ENCODE results near the gene GPRASP3.
"Not testable (repeated sequence)": the region's sequence is repeated elsewhere in the genome, so short reads cannot be mapped to it uniquely, and the experiment has no call there.

GPRASP3 gene, protein sequence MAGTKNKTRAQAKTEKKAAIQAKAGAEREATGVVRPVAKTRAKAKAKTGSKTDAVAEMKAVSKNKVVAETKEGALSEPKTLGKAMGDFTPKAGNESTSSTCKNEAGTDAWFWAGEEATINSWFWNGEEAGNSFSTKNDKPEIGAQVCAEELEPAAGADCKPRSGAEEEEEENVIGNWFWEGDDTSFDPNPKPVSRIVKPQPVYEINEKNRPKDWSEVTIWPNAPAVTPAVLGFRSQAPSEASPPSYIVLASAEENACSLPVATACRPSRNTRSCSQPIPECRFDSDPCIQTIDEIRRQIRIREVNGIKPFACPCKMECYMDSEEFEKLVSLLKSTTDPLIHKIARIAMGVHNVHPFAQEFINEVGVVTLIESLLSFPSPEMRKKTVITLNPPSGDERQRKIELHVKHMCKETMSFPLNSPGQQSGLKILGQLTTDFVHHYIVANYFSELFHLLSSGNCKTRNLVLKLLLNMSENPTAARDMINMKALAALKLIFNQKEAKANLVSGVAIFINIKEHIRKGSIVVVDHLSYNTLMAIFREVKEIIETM

DNA sequence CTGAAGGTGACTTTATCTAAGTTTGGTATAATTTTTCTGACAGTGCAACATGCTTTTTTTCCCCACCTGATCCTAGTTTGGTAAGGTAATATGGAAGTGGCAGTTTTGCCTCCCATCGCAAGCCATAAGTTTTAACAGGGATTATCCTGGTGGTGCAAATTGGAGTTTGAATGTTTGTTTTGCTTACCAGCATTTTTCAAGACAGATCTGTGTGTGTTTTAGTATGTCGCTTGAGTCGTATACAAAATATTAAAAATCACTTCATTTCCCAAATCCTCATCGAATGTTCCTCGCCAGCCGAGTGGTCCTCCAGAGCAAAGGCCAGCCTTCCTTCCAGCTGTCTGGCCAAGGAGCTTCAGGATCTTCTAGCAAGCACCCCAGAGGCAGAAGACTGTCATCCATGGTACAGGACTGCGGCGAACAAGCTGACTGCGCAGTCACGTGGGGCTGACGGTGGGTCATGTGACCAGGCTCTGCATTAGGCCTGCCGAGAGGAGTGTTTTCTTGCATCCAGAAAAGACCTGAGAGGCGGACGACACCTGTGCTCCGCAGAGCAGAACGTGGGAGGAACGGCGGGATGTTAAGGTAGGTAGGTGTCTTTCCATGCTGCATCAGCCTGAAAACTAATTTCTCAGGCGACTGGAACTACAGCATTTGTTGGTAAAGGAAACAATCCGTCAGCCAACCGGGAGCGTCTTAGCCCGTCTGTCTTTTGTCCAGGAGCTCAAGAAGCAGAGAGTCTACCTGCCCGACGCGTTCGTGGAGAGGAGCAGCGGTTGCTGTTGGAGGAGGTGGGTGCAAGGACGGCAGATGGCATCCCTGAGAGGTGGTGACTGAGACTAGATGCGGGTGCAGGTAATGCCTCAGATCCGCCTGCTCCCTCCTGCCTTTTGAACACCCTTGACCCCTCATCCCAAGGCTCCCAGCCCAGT is at the start of gene GPRASP3:
Gene GPRASP3, plus strand, starts transcription at position 507 of the 932 bp plus-strand sequence. CDS start 28,253 bp downstream, outside the sequence.
- FAIRE-seq: no peak

DNA sequence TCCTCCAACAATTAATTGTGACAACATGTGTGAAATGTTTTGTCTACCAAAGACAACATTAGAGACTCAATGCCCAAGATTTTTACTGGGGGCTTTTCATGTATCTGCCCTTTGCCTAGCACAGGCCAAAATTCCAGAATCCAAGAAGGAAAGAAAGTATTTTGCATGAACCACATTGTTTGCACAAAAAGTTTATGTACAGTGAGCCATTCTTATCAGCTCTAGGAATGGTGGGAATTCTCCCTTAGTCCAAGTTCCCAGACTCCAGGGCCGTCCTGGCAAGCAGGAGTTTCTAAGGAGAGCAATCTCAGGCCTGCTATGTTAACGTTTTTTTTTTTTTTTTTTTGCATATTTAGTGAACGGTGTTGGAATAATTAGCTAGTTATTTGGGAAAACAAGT is 47.7 kb upstream of the GPRASP3 start:
- no peak for FAIRE-seq

DNA sequence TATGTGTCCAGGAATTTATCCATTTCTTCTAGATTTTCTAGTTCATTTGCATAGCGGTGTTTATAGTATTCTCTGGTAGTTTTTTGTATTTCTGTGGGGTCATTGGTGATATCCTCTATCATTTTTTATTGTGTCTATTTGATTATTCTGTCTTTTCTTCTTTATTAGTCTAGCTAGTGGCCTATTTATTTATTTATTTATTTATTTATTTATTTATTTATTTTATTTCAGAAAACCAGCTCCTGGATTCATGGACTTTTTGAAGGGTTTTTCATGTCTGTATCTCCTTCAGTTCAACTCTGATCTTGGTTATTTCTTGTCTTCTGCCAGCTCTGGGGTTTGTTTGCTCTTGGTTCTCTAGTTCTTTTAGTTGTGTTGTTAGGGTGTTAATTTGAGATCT is 43.1 kb upstream of the GPRASP3 start:
- FAIRE-seq: not testable (repeated sequence)

DNA sequence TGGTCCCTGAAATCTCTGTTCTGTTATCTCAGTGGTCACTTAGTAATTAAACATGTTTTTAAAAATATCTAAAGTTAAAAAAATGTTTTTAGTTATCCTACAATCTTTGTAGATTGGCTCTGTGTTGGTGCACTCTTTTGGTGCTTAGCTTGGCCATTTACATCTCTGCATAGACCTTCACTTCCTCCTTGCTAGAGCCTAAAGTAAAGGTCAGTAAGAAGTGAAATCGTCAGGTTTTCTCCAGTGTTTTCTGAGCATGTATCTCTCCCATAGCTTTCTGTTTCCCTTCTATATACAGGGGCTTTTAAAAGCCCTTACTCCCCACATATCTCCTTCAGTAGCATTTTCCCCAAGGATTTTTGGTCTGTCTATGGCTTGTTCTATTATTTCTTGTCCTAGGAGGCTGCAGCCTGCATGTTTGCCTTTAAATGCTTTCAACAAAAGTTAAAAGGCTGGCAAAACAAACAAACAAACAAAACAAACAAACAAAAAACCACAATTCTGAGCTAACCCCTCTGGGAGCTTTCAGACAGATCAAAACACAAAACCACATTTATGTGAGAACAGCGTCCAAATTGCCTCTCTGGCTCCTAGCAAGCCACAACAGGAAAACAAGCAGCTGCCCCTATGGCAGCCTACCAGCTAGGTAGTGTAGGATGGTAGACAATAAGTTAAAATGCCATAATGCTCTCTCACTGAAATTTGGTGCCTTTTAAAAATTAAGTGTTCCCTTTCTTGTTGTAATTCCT is 35.6 kb upstream of the GPRASP3 start:
- no peak for FAIRE-seq

DNA sequence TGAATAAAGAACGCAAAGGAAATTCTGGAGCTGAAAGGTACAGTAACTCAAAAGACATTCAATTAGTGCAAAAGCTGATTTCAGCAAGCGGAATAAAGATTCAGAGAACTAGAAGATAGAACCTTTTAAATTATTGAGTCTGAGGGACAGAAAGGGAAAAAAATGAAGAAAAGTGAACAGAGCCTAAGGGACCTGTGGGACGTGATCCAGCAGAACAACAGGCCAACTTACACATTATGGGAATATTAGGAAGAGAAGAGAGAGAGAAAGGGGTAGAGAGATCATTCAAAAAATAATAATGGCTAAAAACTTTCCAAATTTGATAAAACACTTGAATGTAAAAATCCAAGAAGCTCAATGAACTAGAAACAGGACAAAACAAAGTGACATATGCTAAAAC is 25.8 kb upstream of the GPRASP3 start:
- FAIRE-seq: no peak

DNA sequence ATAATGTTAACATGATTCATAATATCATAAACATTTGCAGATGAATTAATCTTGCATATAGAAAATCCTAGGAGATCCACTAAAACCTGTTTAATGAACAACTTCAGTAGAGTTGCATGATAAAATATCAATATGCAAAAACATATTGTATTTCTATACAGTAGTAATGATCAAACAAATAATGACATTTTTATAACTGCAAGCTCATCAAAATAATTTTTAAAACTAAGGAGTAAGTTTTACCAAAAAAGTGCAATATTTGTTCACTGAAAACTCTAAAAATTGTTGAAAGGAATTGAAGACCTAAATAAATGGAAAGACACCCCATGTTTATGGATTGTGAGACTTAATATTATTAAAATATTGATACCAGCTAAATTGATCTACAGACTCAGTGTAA is 24.2 kb upstream of the GPRASP3 start:
- FAIRE-seq: no peak

DNA sequence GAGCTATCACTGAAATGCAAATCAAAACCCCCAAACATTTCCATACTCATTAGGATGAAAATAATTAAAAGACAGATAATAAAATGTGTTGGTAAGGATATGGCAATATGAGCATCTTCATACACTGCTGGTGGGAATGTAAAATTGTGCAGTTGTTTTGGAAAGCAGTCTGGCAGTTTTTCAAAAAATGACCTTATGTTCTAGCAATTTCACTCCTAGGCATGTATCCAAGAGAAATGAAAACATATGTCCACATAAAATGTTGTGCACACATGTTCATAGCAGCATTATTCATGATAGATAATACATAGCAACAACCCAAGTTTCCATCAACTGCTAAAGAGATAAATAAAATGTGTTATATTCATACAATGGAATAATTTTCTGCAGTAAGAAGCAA is 23.0 kb upstream of the GPRASP3 start:
- FAIRE-seq: no peak

DNA sequence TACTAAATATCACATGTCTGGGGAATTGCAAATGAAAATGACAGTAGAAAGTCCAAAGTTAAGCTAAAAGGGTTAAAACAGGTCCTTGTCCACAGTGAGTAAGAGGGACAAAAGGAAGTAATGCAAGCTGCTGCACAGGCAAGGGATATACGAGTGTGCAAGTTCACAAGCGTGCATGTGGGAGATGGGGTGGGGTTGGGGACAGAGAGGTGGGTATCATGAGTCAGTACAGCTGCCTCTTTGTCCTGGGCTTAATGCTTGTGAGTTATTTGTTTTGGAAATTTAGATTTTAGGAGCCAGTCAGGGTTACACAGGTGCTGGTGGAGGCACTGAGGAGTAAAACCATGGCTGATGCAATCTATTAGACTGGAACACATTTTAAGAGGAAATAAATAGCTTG is 11.6 kb upstream of the GPRASP3 start:
- no peak for FAIRE-seq

DNA sequence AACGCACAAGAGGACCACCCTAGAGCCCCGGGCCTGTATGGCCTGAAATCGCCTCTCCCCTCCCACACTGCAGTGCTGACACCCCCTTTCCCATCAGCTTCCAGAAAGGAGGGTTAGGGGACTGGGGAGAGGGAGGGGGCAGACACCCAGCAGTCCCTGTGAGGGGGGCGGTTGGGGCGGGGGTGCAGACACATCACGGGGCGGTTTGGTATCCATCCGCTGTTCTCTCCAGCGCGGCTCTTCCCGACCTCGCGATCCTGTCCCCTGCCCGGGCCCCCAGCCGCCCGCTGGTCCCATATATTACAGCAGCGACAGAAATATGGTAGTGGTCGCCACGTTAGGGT is 8.7 kb upstream of the GPRASP3 start:
- no peak for FAIRE-seq

DNA sequence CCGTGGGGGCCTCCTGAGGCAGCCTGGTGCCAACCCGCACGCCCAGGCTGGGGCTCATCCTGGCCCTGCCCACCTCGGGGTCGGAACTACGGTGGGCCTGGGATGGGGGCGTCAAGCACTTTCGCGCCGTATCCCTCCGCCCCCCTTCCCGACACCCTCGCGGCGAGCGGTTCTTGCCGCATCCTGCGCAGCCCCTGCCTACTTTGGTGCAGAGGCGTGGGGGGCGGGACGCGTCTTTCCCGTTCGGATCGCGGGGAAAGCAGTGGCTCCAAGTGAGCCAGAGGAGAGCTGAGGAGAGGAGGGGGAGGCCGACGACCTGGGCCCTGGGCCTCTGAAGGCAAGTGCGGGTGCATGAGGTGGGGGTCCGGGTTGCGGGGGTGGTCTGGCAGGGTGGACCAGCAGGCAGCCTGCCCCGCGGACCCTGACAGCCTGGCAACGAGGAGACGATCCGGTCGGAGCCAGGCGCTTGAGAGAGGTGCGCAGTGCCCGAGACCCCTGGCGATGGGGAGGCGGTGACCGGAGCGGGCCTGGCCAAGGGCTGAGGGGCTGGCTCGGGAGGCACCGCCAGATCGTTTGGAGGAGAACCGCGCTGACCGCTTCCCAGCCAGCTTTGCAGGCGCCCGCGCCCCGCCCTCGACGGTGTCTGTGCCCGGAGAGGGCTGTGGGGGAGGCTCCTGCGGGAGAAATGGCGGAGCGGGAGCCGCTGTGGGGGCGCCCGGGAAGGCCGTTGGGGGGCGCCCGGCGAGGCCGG is 8.2 kb upstream of the GPRASP3 start, which contains the start of gene GPRASP2:
Gene GPRASP2, plus strand, starts transcription at position 233 of the 751 bp plus-strand sequence. CDS start 2,422 bp downstream, outside the sequence.
- FAIRE-seq: no peak

DNA sequence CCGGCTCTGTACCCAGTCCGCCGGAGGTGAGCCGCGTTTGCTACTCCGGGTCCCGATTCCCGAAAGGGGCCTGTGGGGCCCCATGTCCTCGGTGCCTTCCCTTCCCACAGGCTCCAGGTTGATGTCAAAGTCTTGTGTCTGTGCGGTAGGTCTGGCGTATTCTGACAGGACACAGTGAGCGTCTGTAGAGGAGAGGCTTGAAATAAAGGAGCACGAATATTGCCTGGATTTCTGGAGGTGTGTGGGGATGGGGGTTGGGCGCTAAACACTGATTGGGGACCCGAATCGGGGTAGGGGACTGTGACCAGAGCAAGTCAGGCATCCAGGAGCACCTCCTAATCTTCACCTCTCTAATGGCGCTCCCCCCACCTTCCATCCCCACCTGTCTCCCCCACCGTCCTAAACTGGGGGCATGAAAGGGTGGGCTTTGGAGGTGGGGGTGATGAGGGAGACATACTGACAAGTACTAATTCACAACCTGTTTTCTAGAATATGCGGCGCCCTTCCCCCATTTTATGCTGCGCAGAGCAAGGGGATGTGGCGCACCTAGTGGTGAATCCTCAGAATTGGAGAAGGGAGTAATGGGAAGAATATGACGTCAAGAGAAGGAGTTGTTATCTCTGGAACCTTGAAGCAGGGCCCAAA is 7.4 kb upstream of the GPRASP3 start:
- no peak for FAIRE-seq

DNA sequence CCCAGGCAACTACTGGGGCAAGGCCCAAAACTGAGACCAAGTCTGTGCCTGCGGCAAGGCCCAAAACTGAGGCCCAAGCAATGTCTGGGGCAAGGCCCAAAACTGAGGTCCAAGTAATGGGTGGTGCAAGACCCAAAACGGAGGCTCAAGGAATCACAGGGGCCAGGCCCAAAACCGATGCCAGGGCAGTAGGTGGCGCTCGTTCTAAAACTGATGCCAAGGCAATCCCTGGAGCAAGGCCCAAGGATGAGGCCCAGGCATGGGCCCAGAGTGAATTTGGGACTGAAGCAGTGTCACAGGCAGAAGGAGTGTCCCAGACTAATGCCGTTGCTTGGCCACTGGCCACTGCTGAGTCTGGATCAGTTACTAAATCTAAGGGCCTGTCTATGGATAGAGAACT is 5.5 kb upstream of the GPRASP3 start:
- FAIRE-seq: no peak

DNA sequence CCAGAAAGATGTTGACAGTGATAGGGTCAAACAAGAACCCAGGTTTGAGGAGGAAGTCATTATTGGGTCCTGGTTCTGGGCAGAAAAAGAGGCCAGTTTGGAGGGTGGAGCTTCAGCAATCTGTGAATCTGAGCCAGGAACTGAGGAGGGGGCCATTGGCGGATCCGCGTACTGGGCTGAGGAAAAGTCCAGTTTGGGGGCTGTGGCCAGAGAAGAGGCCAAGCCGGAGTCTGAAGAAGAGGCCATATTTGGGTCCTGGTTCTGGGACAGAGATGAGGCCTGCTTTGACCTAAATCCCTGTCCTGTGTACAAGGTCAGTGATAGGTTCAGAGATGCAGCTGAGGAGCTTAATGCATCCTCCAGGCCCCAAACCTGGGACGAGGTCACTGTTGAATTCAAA is 4.6 kb upstream of the GPRASP3 start:
- FAIRE-seq: no peak

DNA sequence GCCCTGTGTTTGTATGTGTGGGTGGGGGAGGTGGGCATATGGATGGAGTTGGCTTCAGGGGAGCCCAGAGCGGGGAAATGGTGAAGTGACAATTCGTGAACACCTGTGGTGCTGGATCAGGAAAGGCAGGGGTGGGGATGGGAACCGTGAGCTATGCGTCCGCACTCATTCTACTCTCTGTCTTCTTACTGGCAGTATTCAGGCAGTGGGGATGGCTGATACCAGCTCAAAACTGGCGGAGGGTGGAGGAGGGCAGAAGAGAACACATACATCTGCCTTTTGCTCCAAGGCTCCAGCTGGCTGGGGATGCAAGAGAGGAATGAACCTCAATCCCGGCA is 595 bp downstream of the GPRASP3 start:
- FAIRE-seq: not testable (repeated sequence)

DNA sequence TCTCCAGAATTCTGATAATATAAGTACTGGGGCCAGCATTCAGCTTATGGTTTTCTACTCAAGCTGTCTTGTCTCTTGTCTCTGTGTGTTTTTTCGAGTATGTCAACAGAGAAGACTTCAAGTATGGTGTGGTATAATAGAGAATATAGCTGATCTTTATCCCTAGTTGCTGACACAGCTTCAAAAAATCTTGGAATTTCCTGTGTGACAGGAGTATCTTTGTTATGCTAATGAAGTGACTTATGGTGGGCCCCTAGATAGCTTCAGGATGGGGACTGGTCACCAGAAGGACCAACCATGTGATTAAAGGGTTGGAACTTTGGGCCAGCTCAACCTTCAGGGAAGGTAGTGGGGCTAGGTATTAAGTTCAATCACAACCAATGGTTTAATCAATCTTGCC is 2.9 kb downstream of the GPRASP3 start:
- no peak for FAIRE-seq

DNA sequence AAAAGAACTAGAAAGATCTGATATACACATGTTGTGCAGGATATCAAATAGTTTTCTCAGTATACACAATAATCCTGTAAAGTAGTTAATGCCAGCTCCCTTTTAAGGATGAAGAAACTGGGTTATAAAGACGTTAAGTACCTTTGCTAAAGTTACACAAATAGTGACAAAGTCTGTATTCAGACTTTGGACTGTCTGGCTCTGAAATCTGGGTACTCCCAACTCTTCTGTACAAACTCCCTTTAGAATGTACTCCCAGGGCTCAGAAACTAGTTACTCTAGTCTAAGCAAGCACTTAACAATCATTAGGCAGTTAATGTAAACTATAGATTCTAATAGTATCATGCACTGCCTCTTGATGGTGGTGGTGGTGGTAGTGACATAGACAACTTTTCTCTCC is 7.2 kb downstream of the GPRASP3 start:
- no peak for FAIRE-seq

DNA sequence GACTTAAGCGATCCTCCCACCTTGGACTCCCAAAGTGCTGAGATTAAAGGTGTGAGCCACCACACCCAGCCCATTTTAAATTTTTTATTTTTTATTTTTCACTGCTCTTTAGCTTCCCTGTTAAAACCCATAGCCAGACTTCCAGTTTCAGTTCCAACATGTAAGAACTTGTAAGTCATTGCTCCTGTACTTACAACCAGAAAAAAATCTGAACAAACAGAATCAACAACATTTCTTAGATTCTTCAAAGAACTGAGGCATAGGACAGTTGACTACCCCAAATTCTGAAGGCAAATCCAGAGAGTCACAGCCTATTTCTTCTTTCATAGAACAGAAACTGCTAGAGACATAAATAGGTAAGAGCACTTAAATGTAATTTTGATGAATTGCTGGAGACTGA is 8.1 kb downstream of the GPRASP3 start:
- no peak for FAIRE-seq

DNA sequence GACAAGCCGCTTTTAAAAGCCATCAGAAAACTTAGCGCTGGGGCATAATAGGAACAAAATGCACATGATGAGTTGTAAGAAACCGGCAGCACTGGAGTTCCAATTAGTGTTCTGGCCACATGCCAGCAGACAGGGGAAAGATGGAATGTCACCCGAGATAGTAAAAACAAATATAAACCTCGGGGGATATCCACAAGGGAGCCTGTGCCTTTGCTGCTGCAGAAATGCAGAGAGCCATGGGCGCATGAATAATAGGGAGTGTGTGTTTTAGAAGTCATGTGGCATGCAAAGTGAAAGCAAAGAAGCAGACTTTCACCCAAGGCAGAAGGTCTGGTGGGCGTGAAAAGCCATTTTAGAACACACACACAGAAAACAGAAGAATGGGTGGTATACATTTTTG is 19.1 kb downstream of the GPRASP3 start:
- no peak for FAIRE-seq

DNA sequence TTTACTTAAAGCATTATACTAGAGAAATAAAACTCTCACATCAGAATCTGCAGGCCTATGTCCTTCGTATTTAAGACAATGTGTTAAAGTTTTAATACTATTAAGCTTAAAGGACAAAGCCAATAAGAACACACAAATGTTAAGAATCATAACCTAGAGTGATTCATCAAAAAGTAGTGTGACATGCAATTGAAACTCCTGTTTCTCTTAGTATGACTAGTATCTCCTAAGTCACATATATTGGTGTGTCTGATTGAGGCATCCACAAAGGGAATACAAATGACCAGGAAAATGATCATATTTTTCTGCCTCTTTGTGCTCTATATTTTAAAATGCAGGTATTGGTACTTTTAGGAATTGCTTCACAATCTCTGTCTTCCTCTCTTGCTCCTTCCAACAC is 23.8 kb downstream of the GPRASP3 start:
- FAIRE-seq: no peak

DNA sequence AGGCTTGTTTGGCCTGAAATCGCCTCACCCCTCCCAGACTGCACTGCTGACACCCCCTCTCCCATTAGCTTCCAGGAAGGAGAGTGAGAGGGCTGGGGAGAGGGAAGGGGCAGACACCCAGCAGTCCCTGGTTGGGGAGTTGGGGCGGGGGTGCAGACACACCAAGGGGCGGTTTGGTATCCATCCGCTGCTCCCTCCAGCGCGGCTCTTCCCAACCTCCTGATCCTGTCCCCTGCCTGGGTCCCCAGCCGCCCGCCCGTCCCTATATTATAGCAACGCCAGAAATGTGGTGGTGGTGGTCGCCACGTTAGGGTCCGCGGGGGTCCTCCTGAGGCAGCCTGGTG is 24.9 kb downstream of the GPRASP3 start:
- FAIRE-seq: no peak

DNA sequence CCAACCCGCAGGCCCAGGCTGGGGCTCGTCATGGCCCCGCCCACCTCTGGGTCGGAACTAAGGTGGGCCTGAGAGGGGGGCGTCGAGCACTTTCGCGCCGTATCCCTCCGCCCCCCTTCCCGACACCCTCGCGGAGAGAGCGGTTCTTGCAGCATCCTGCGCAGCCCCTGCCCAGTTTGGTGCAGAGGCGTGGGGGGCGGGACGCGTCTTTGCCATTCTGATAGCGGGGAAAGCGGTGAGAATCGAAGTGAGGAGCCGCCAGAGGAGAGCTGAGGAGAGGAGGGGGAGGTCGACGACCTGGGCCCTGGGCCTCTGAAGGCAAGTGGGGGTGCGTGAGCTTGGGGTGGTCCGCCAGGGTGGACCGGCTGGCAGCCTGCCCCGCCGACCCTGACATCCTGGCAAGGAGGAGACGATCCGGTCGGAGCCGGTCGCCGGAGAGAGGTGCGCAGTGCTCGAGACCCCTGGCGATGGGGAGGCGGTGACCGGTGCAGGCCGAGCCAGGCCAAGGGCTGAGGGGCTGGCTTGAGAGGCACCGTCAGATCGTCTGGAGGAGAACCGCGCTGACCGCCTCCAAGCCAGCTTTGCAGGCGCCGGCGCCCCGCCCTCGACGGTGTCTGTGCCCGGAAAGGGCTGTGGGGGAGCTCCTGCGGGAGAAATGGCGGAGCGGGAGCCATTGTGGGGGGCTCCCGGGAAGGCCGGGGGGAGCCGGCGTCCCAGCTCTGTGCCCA is 25.5 kb downstream of the GPRASP3 start:
- FAIRE-seq: no peak
